GM12878 (cell line): Measurements from ENCODE around the gene AP4B1. TPM values are rescaled to one million over a fixed set of nuclear protein-coding genes. Genes with fewer than 3 reads are reported as not detected.
A peak's percentile ranks its signal among the peaks of the same experiment; 100 is the strongest.

Source experiments
- ATAC-seq: fragments of 200-7000 bp; cut with Tn5 transposase; 3 replicates; pipeline ENCODE4 v1.9.1; 2020; ENCODE audit warnings: mild to moderate bottlenecking, moderate library complexity
- BruUV-seq: library from RNA; stranded (reverse); fragments of 400-500 nt; replicated peaks from 2 replicates; lab custom pipeline; 2021; lab: Mats Ljungman, UMichigan
- CTCF ChIA-PET: fragments of 300-600 bp; sonication (Branson Sonifier 250); formaldehyde crosslinking; extraction: SDS; loops from one replicate; lab custom pipeline; 2021; ENCODE audit warnings: inconsistent platforms; lab: Yijun Ruan, JAX
- POLR2A ChIA-PET: fragments of 350-600 bp; formaldehyde crosslinking; extraction: SDS; loops from one replicate; lab custom pipeline; 2021; ENCODE audit warnings: inconsistent platforms; lab: Charles Lee
- RAD21 ChIA-PET: fragments of 300-600 bp; sonication (Branson Sonifier 250); formaldehyde crosslinking; loops from one replicate; lab custom pipeline; 2023; ENCODE audit warnings: antibody characterized with exemption; ENCODE audit not compliant: unreplicated experiment; lab: Charles Lee
- SMC1A ChIA-PET: fragments of 300-600 bp; sonication (Branson Sonifier 250); formaldehyde crosslinking; loops from one replicate; lab custom pipeline; 2023; ENCODE audit not compliant: unreplicated experiment, uncharacterized antibody; lab: Charles Lee
- DNase-seq: peaks from one replicate; pipeline ENCODE4 v3.0.0-alpha.2; 2011; ENCODE audit warnings: low read depth, low spot score
- FAIRE-seq: peaks from 3 replicates; lab custom pipeline; 2011; peaks lifted over from hg19 to GRCh38; lab: Jason Lieb, UNC
- H2AFZ ChIP-seq: 2 replicates; pipeline ENCODE4 v1.6.0; 2011; ENCODE audit warnings: low read depth, low read length, control low read depth; ENCODE audit not compliant: control insufficient read depth
- H3K27ac ChIP-seq: 2 replicates; pipeline ENCODE4 v1.5.1; 2011; ENCODE audit warnings: control low read depth; ENCODE audit not compliant: control insufficient read depth, insufficient read depth
- H3K27me3 ChIP-seq, 2 experiments: replicated peaks in 1 of 2; 2 replicates each; pipeline versions ENCODE4 v1.6.0 to v1.6.1; 2011; ENCODE audit warnings: low read length in 1 of 2; ENCODE audit not compliant: control insufficient read depth in 2 of 2, insufficient read depth in 2 of 2
- H3K36me3 ChIP-seq, 2 experiments: 2 replicates each; pipeline ENCODE4 v1.5.1; 2011; ENCODE audit warnings: low read length in 1 of 2; ENCODE audit not compliant: control insufficient read depth in 2 of 2, insufficient read depth in 2 of 2
- H3K4me1 ChIP-seq: 2 replicates; pipeline ENCODE4 v1.6.1; 2011; ENCODE audit warnings: mild to moderate bottlenecking, low read length, moderate library complexity, mixed read lengths; ENCODE audit not compliant: control insufficient read depth, insufficient read depth
- H3K4me2 ChIP-seq: 2 replicates; pipeline ENCODE4 v1.6.0; 2011; ENCODE audit warnings: control low read depth; ENCODE audit not compliant: control insufficient read depth, insufficient read depth
- H3K4me3 ChIP-seq: fragments of 200-600 bp; sonication (generic); 2 replicates; pipeline ENCODE4 v1.5.1; 2016
- H3K79me2 ChIP-seq: 2 replicates; pipeline ENCODE4 v1.6.0; 2011; ENCODE audit warnings: low read length; ENCODE audit not compliant: control insufficient read depth, insufficient read depth
- H3K9ac ChIP-seq: 2 replicates; pipeline ENCODE4 v1.8.0; 2011; ENCODE audit warnings: low read length, control low read depth, mixed read lengths; ENCODE audit not compliant: control insufficient read depth, insufficient read depth
- H3K9me3 ChIP-seq: replicated peaks from 3 replicates; pipeline ENCODE4 v1.5.1; 2011; ENCODE audit warnings: mild to moderate bottlenecking, low read length; ENCODE audit not compliant: control insufficient read depth, insufficient read depth
- H4K20me1 ChIP-seq: 2 replicates; pipeline ENCODE4 v1.6.0; 2011; ENCODE audit not compliant: control insufficient read depth, insufficient read depth
- ASH2L ChIP-seq: fragments of 300-600, 200-600 bp; sonication (generic); IDR thresholded peaks from 2 replicates; pipeline ENCODE4 v1.6.1; 2017; ENCODE audit warnings: low read depth, mild to moderate bottlenecking, borderline replicate concordance
- CHD1 ChIP-seq: IDR thresholded peaks from 2 replicates; pipeline ENCODE4 v1.6.1; 2012; ENCODE audit warnings: low read depth, low read length, improper control_type of control experiment
- EED ChIP-seq: sonication (generic); IDR thresholded peaks from 2 replicates; pipeline ENCODE4 v1.6.1; 2016; ENCODE audit warnings: antibody characterized with exemption, low read depth
- ETV6 ChIP-seq, 2 experiments: fragments of 450-650 bp in 1 of 2; IDR thresholded peaks in 1 of 2; conservative IDR thresholded peaks in 1 of 2; 2 replicates each; pipeline ENCODE4 v1.6.1; 2014; ENCODE audit warnings: antibody characterized with exemption in 1 of 2, borderline replicate concordance in 1 of 2, low read depth in 1 of 2, mild to moderate bottlenecking in 1 of 2, moderate library complexity in 1 of 2
- KAT2A ChIP-seq: conservative IDR thresholded peaks from 2 replicates; pipeline ENCODE4 v1.6.1; 2011; ENCODE audit warnings: low read depth, low read length; ENCODE audit not compliant: control insufficient read depth
- MTA2 ChIP-seq: fragments of 450-650 bp; IDR thresholded peaks from 2 replicates; pipeline ENCODE4 v1.6.1; 2016; ENCODE audit warnings: low read depth, mild to moderate bottlenecking, moderate library complexity
- MXI1 ChIP-seq: fragments of 150-350 bp; IDR thresholded peaks from 2 replicates; pipeline ENCODE4 v1.6.1; 2011; ENCODE audit warnings: low read depth, mild to moderate bottlenecking, inconsistent platforms, low read length, improper control_type of control experiment
- MYC ChIP-seq: IDR thresholded peaks from 2 replicates; pipeline ENCODE4 v1.6.1; 2011; ENCODE audit warnings: mild to moderate bottlenecking, low read length, moderate library complexity, inconsistent platforms; ENCODE audit not compliant: insufficient read depth, insufficient replicate concordance, insufficient read length, severe bottlenecking
- NFYA ChIP-seq: IDR thresholded peaks from 2 replicates; pipeline ENCODE4 v1.6.1; 2011; ENCODE audit warnings: low read depth, mild to moderate bottlenecking, low read length, improper control_type of control experiment, borderline replicate concordance
- NR2C2 ChIP-seq: IDR thresholded peaks from 2 replicates; pipeline ENCODE4 v1.6.1; 2011; ENCODE audit warnings: borderline replicate concordance, low read depth; ENCODE audit not compliant: control insufficient read depth, insufficient read length
- PAX8 ChIP-seq: fragments of 450-650 bp; IDR thresholded peaks from 2 replicates; pipeline ENCODE4 v1.6.1; 2017; ENCODE audit warnings: mild to moderate bottlenecking, moderate library complexity
- POLR2AphosphoS5 ChIP-seq: IDR thresholded peaks from 2 replicates; pipeline ENCODE4 v1.6.1; 2011; ENCODE audit warnings: mild to moderate bottlenecking, low read length, inconsistent platforms
- POU2F2 ChIP-seq: IDR thresholded peaks from 3 replicates; pipeline ENCODE4 v1.6.1; 2011; ENCODE audit warnings: low read depth, mild to moderate bottlenecking, low read length, borderline replicate concordance
- RAD51 ChIP-seq: fragments of 450-650 bp; IDR thresholded peaks from 2 replicates; pipeline ENCODE4 v1.6.1; 2016; ENCODE audit warnings: moderate library complexity, mild to moderate bottlenecking, inconsistent platforms
- RBBP5 ChIP-seq: fragments of 200-600 bp; sonication (generic); conservative IDR thresholded peaks from 2 replicates; pipeline ENCODE4 v1.6.1; 2016
- RELA ChIP-seq: fragments of 450-650 bp; IDR thresholded peaks from 2 replicates; pipeline ENCODE4 v1.8.0; 2014; ENCODE audit warnings: borderline replicate concordance; ENCODE audit not compliant: partially characterized antibody
- RFX5 ChIP-seq: IDR thresholded peaks from 2 replicates; pipeline ENCODE4 v1.6.1; 2011; ENCODE audit warnings: low read depth, low read length, improper control_type of control experiment
- SMAD5 ChIP-seq: IDR thresholded peaks from 2 replicates; pipeline ENCODE4 v1.6.1; 2016; ENCODE audit warnings: antibody characterized with exemption, low read depth
- WRNIP1 ChIP-seq: IDR thresholded peaks from 2 replicates; pipeline ENCODE4 v1.6.1; 2011; ENCODE audit warnings: low read depth, low read length, improper control_type of control experiment, borderline replicate concordance
- ZZZ3 ChIP-seq: IDR thresholded peaks from 2 replicates; pipeline ENCODE4 v1.6.1; 2011; ENCODE audit warnings: low read depth; ENCODE audit not compliant: control insufficient read depth, insufficient read length
- WGBS: methylation state at CpG from one replicate; pipeline ENCODE4 v1.1.6; 2016; ENCODE audit warnings: low lambda C conversion rate; ENCODE audit not compliant: insufficient replicate concordance, insufficient coverage; ENCODE audit errors: missing lambda C conversion rate; 5-methylcytosine and 5-hydroxymethylcytosine counted together
- in situ Hi-C: fragments of 300-500 bp; cut with MboI; formaldehyde crosslinking; loops from 9 replicates; pipeline ENCODE4 v1.14.3; 2018; ENCODE audit warnings: mixed read lengths
- intact Hi-C: fragments of 100-400 bp; cut with micrococcal nuclease; formaldehyde crosslinking; loops from one replicate; pipeline ENCODE4 v1.14.2; 2022; ENCODE audit not compliant: unreplicated experiment
- polyA plus RNA-seq, 11 experiments: library from polyadenylated mRNA; depleted of rRNA in 4 of 11; unstranded in 6 of 11; stranded (reverse) in 5 of 11; fragments of >200 nt; fragmentation: Nextera tagmentation in 4 of 11; fragmentation: Illumina TruSeq in 1 of 11; extraction: Ambion mirVana in 4 of 11; extraction: Trizol in 1 of 11; gene quantifications; 1 replicate in 1 of 11; 2 replicates in 10 of 11; pipeline versions ENCODE4 v1.2.1 to v1.2.3, GENCODE V29; 2011 to 2016; ENCODE audit warnings: inconsistent platforms in 2 of 11, missing spikeins in 2 of 11, low read depth in 1 of 11
- total RNA-seq, 4 experiments: library from RNA; depleted of rRNA in 3 of 4; stranded (reverse); fragments of >200 nt in 3 of 4; fragmentation: Illumina TruSeq in 1 of 4; extraction: Trizol in 1 of 4; gene quantifications; 2 replicates each; pipeline versions ENCODE4 v1.2.1 to v1.2.3, GENCODE V29; 2013 to 2021
- TF ChIP-seq, protein P1 (sequence below): IDR thresholded peaks from 2 replicates; pipeline ENCODE4 v1.6.1; 2011; ENCODE audit warnings: borderline replicate concordance, low read depth, mild to moderate bottlenecking, moderate library complexity, low read length; ENCODE audit not compliant: insufficient read depth, poor library complexity, severe bottlenecking

Gene AP4B1
- total and polyA plus RNA-seq, 10 of the 15 experiments (the other 5 are each of a cell fraction or from before 2014, with no cell fraction given), result 27.2 to 61.0 (median 33.0) TPM

- no peaks in the 10 kb centered on the region for H3K9me3 ChIP-seq
- no peaks in the 10 kb centered on the region for H3K36me3 ChIP-seq
- ChIA-PET RAD21 (interaction anchor here (0.5 to 4.9 kb wide), 32 partner anchors 11 to 1126 kb away, joined by 3 to 46 read pairs (median 7); partner anchors contain the start of genes AP4B1, DCLRE1B, OLFML3 and PHTF1), CTCF (interaction anchor here (0.5 to 6.1 kb wide), 30 partner anchors 11 to 580 kb away, joined by 3 to 44 read pairs (median 6); partner anchors contain the start of genes AP4B1, DCLRE1B and OLFML3), SMC1A (interaction anchor here (0.6 to 11.9 kb wide), 32 partner anchors 9 to 790 kb away, joined by 3 to 103 read pairs (median 6); partner anchors contain the start of genes AP4B1, DCLRE1B, OLFML3 and PHTF1), POLR2A (interaction anchor here (0.6 to 5.4 kb wide), 21 partner anchors 9 to 889 kb away, joined by 3 to 65 read pairs (median 4); partner anchors contain the start of genes AP4B1, DCLRE1B and RSBN1)
- no peak for DNase-seq
- in situ Hi-C loops (loop anchor here (5.0 kb wide), 1 partner anchor 98 kb away; no protein-coding TSS in a partner anchor), intact Hi-C loops (loop anchor here (1.0 to 5.0 kb wide), 3 partner anchors 25 to 171 kb away; partner anchors contain the start of genes DCLRE1B and PHTF1)
- 2% methylated on average over 43 of the region's 64 CpGs for WGBS
- H3K27ac ChIP-seq, result peak overlapping the region; percentile 97
- H3K79me2 ChIP-seq, result peaks cover 55% of the 10 kb centered on the region
- H3K4me1 ChIP-seq, result peaks cover 4% of the 10 kb centered on the region
- H2AFZ ChIP-seq, result peak overlapping the region; percentile 67
- no peak for FAIRE-seq
- peak overlapping the region; percentile 78 for H3K4me3 ChIP-seq
- peak overlapping the region; percentile 84 for H3K9ac ChIP-seq
- no peaks in the 10 kb centered on the region for H3K27me3 ChIP-seq
- H4K20me1 ChIP-seq, result no peaks in the 10 kb centered on the region
- ATAC-seq, result peak; percentile 50
- no TSS peak for BruUV-seq
- H3K4me2 ChIP-seq, result peak overlapping the region; percentile 64
- TF ChIP-seq, protein P1, sequence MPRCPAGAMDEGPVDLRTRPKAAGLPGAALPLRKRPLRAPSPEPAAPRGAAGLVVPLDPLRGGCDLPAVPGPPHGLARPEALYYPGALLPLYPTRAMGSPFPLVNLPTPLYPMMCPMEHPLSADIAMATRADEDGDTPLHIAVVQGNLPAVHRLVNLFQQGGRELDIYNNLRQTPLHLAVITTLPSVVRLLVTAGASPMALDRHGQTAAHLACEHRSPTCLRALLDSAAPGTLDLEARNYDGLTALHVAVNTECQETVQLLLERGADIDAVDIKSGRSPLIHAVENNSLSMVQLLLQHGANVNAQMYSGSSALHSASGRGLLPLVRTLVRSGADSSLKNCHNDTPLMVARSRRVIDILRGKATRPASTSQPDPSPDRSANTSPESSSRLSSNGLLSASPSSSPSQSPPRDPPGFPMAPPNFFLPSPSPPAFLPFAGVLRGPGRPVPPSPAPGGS, result no peak
- TF ChIP-seq CHD1, result no peak
- peak; percentile 50 for TF ChIP-seq MXI1
- TF ChIP-seq MTA2, result no peak
- peak in 1 of 2 experiments; percentile 81; a peak in 1 of 4 replicates for TF ChIP-seq ETV6 (conservative IDR thresholded peaks at IDR 0.05 in 1 of 2, IDR thresholded peaks at IDR 0.05 in 1 of 2; ENCODE audit: borderline replicate concordance in 1 of 2, low read depth in 1 of 2)
- TF ChIP-seq EED, result no peak
- no peak for TF ChIP-seq RELA
- no peak for TF ChIP-seq POU2F2
- TF ChIP-seq WRNIP1, result no peak
- TF ChIP-seq ASH2L, result no peak
- 0 out of 2 replicates have a peak, but pooled peaks have one; percentile 16 for TF ChIP-seq RBBP5
- peak; percentile 33; the same call in 1 of the 2 replicates for TF ChIP-seq POLR2AphosphoS5
- no peak for TF ChIP-seq MYC
- TF ChIP-seq PAX8, result no peak
- TF ChIP-seq NFYA, result no peak
- TF ChIP-seq KAT2A, result no peak
- no peak for TF ChIP-seq RFX5
- TF ChIP-seq SMAD5, result no peak
- TF ChIP-seq NR2C2, result no peak
- no peak for TF ChIP-seq RAD51
- TF ChIP-seq ZZZ3, result no peak
Measured at GRCh38 chr1:113929750-113930498, 25.3 kb upstream of the AP4B1 start.
